Suprapubic skin (tissue), 4 donors: Measurements from ENCODE around the gene WFIKKN2. TPM values are rescaled to one million over a fixed set of nuclear protein-coding genes. Genes with fewer than 3 reads are reported as not detected.
"Not testable (repeated sequence)": the region's sequence is repeated elsewhere in the genome, so short reads cannot be mapped to it uniquely, and the experiment has no call there.

Experiments
- DNase-seq, 2 donors: peaks; one replicate each; pipeline ENCODE4 v3.0.0-alpha.2; 2019; ENCODE audit warnings: low spot score in 2 of 2
- H3K27ac ChIP-seq: fragments of 200-600 bp; sonication (generic); one replicate; pipeline ENCODE4 v1.5.1; 2019
- H3K27me3 ChIP-seq: fragments of 200-600 bp; sonication (generic); one replicate; pipeline ENCODE4 v1.5.1; 2019
- H3K36me3 ChIP-seq: fragments of 200-600 bp; sonication (generic); one replicate; pipeline ENCODE4 v1.5.1; 2019
- H3K4me1 ChIP-seq: fragments of 200-600 bp; sonication (generic); one replicate; pipeline ENCODE4 v1.5.1; 2019
- H3K4me3 ChIP-seq: fragments of 200-600 bp; sonication (generic); one replicate; pipeline ENCODE4 v1.5.1; 2019; ENCODE audit warnings: mild to moderate bottlenecking
- H3K9me3 ChIP-seq: fragments of 200-600 bp; sonication (generic); one replicate; pipeline ENCODE4 v1.5.1; 2019
- EP300 ChIP-seq: sonication (generic); formaldehyde crosslinking; IDR thresholded peaks from one replicate; pipeline ENCODE4 v1.6.1; 2017; ENCODE audit warnings: antibody characterized with exemption
- POLR2A ChIP-seq, 2 donors: fragments of 450-650 bp; IDR thresholded peaks; one replicate each; pipeline ENCODE4 v1.6.1; 2017; ENCODE audit warnings: antibody characterized with exemption in 2 of 2, mild to moderate bottlenecking in 2 of 2, moderate library complexity in 2 of 2
- POLR2AphosphoS5 ChIP-seq, 3 donors: sonication (generic); formaldehyde crosslinking; IDR thresholded peaks; one replicate each; pipeline ENCODE4 v1.6.1; 2017; ENCODE audit warnings: antibody characterized with exemption in 3 of 3
- WGBS: methylation state at CpG from one replicate; pipeline ENCODE4 v1.1.5; 2018; 5-methylcytosine and 5-hydroxymethylcytosine counted together
- total RNA-seq, 4 donors: library from RNA; depleted of rRNA; stranded (reverse); fragments of >200 nt; gene quantifications; one replicate each; pipeline ENCODE4 v1.1.0, GENCODE V29; 2016
- TF ChIP-seq, protein P1 (sequence below), 2 donors: fragments of 200-600 bp in 1 of 2; fragments of 450-650 bp in 1 of 2; sonication (generic) in 1 of 2; IDR thresholded peaks; one replicate each; pipeline ENCODE4 v1.5.1; 2016 to 2019; ENCODE audit warnings: antibody characterized with exemption in 2 of 2, mild to moderate bottlenecking in 1 of 2, moderate library complexity in 1 of 2

WFIKKN2 gene
- total RNA-seq, 4 donors from 2014 or later = 0.36 to 0.93 (median 0.65) TPM

DNA sequence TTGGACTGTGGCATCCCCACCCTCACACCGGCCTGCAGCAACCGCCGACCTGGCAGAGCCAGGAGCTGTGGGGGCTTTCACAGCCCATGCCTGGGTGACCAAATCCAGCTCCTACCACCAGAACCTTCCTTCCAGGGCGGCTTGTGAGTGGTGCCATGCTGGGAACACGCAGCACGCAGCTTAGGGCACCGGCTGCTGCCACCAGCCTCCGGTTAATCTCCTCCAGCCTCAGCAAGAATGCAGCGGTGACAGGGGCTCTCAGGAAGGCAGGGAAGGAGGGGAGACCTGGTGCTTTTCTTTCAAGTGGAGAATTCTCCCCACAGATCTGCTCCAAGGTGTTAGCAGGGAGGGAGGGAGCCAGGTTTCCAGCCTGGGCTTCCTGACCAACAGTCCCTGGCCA lies 35.8 kb upstream of the WFIKKN2 start:
- Histone ChIP-seq H3K4me1 (peaks cover 52% of the 10 kb centered on the region), H3K9me3 (no peaks in the 10 kb centered on the region), H3K4me3 (no peak overlapping the region), H3K36me3 (no peaks in the 10 kb centered on the region), H3K27ac (peak overlapping the region; percentile 87), H3K27me3 (no peaks in the 10 kb centered on the region)
- 79% methylated on average over 8 of the region's 9 CpGs for WGBS
- TF ChIP-seq POLR2AphosphoS5 (IDR thresholded peaks at IDR 0.05) (no peak), POLR2A (IDR thresholded peaks at IDR 0.05) (no peak), EP300 (no peak)
- TF ChIP-seq, protein P1, sequence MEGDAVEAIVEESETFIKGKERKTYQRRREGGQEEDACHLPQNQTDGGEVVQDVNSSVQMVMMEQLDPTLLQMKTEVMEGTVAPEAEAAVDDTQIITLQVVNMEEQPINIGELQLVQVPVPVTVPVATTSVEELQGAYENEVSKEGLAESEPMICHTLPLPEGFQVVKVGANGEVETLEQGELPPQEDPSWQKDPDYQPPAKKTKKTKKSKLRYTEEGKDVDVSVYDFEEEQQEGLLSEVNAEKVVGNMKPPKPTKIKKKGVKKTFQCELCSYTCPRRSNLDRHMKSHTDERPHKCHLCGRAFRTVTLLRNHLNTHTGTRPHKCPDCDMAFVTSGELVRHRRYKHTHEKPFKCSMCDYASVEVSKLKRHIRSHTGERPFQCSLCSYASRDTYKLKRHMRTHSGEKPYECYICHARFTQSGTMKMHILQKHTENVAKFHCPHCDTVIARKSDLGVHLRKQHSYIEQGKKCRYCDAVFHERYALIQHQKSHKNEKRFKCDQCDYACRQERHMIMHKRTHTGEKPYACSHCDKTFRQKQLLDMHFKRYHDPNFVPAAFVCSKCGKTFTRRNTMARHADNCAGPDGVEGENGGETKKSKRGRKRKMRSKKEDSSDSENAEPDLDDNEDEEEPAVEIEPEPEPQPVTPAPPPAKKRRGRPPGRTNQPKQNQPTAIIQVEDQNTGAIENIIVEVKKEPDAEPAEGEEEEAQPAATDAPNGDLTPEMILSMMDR (IDR thresholded peaks at IDR 0.05) = no peak
- DNase-seq = no peak

DNA sequence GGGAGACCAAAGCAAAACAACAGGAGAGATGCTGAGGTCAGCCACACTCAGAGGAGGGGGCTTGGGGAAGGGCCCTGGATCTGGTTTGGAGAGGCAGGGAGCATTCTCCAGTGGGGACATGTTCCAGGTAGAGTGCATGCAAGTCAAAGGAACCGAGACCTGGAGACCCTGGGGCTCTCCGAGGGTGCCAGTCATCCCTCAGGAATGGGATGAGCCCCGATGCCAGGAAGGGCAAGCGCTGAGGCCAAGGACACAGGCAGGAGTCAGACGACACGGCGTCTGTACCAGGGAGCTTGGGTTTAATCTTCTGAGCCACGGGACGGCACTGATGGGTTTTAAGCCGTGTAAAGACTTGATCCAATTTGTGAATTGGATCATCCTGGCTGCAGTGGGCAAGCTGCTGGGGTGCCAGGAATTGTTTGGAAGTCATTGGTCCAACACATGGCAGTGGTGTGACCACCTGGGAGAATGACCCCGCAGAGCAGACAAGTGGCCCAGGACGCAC lies 35.1 kb upstream of the WFIKKN2 start:
- WGBS = 60% methylated on average over 12 of the region's 12 CpGs
- DNase-seq = no peak

DNA sequence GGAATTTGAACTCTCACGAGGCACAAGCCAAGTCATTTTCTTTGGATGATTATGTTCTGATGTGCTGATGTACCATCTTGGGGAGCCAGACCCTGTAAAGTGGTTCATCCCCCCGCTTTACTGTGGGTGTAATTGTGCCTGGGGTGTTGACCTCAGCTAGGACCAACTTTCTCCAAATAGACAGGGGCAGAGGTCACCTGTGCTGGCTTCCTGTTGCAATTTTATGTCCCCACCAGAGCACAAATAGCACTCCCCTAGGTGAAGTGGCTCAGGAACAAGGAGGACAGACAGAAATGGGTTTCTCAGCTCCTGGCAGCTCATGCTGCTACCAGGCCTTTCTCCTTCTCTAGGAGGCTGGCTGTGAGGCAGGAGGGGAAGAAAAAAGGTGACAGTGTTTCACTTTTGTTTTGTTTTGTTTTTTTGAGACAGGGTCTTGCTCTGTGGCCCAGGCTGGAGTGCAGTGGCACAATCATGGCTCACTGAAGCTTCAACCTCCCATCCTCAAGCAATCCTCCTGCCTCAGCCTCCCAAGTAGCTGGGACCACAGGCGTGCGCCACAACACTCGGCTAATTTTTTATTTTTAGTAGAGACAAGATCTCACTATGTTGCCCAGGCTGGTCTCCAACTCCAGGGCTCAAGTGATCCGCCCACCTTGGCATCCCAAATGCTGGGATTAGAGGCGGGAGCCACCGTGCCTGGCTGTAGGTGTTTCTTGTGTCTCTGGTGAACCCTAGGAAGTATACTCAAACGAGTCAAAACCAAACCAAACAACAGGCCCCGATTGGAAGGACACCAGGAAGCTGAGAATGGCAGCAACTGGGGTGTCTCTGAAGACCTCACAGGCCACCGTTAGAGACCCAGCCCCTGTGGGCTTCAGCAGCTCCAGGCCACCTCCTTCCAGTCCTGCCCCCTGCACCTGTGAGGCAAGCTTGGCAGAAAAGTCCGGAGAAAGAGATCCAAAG lies 32.5 kb upstream of the WFIKKN2 start:
- DNase-seq = no peak
- Histone ChIP-seq H3K9me3 (no peaks in the 10 kb centered on the region), H3K27ac (no peak overlapping the region), H3K4me3 (no peak overlapping the region), H3K4me1 (peaks cover 38% of the 10 kb centered on the region), H3K27me3 (no peaks in the 10 kb centered on the region), H3K36me3 (no peaks in the 10 kb centered on the region)
- TF ChIP-seq POLR2AphosphoS5 (IDR thresholded peaks at IDR 0.05) (no peak), EP300 (no peak), POLR2A (IDR thresholded peaks at IDR 0.05) (no peak)
- 58% methylated on average over 12 of the region's 12 CpGs for WGBS

More for the DNA sequence above, 35.1 kb upstream of the WFIKKN2 start:
- no peaks in the 10 kb centered on the region for H3K27me3 ChIP-seq
- H3K9me3 ChIP-seq = no peaks in the 10 kb centered on the region
- peak overlapping the region; percentile 87 for H3K27ac ChIP-seq
- no peak overlapping the region for H3K4me3 ChIP-seq
- H3K36me3 ChIP-seq = no peaks in the 10 kb centered on the region
- no peak for TF ChIP-seq POLR2A (IDR thresholded peaks at IDR 0.05)
- TF ChIP-seq, protein P1 (IDR thresholded peaks at IDR 0.05) = no peak
- TF ChIP-seq POLR2AphosphoS5 (IDR thresholded peaks at IDR 0.05) = no peak
- no peak for TF ChIP-seq EP300
- peaks cover 52% of the 10 kb centered on the region for H3K4me1 ChIP-seq

DNA sequence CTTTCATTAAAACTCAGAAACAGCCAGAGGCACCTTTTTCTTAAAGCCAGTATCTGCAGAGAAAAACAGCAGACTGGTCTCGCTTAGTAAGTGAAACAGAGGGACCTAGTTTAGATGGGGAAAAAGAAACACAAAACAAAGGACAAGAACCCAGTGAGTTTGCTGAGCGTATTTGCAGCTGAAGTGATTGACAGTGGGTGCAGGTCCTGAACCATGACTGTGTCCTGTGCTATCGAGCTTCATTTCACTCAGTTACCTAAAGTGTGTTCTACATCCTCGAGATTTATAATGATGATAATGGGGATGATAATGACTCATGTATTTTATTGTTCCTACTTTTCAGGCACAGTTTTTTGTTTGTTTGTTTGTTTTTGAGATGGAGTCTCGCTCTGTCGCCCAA lies 31.7 kb upstream of the WFIKKN2 start:
- Histone ChIP-seq H3K9me3 (no peaks in the 10 kb centered on the region), H3K27me3 (no peaks in the 10 kb centered on the region), H3K4me3 (no peak overlapping the region), H3K27ac (no peak overlapping the region), H3K36me3 (no peaks in the 10 kb centered on the region), H3K4me1 (peaks cover 30% of the 10 kb centered on the region)
- DNase-seq = no peak
- 67% methylated on average over 6 of the region's 6 CpGs for WGBS
- TF ChIP-seq EP300 (no peak), POLR2A (IDR thresholded peaks at IDR 0.05) (no peak), POLR2AphosphoS5 (IDR thresholded peaks at IDR 0.05) (no peak)
- TF ChIP-seq, protein P1 (IDR thresholded peaks at IDR 0.05) = no peak

DNA sequence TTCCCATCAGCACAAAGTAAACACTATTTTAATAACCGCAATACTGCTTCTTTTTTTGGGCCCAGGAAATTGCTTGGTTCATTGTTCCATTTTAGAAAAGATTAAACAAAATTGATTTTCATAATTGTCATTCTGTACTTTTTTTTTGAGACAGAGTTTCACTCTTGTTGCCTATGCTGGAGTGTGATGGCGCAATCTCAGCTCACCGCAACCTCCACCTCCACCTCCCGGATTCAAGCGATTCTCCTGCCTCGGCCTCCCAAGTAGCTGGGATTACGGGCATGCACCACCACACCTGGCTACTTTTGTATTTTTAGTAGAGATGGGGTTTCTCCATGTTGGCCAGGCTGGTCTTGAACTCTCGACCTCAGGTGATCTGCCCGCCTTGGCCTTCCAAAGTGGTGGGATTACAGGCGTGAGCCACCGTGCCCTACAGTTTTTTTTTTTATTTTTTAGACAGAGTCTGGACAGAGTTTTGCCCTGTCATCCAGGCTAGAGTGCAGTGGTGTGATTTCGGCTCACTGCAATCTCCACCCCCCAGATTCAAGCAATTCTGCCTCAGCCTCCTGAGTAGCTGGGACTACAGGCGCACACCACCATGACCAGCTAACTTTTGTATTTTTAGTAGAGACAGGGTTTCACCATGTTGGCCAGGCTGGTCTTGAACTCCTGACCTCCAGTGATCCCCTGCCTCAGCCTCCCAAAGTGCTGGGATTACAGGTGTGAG lies 30.5 kb upstream of the WFIKKN2 start:
- not testable (repeated sequence) for DNase-seq, H3K36me3 ChIP-seq, H3K27ac ChIP-seq, H3K4me3 ChIP-seq, H3K27me3 ChIP-seq, H3K9me3 ChIP-seq
- 95% methylated on average over 13 of the region's 13 CpGs for WGBS
- peaks cover 20% of the 10 kb centered on the region for H3K4me1 ChIP-seq

DNA sequence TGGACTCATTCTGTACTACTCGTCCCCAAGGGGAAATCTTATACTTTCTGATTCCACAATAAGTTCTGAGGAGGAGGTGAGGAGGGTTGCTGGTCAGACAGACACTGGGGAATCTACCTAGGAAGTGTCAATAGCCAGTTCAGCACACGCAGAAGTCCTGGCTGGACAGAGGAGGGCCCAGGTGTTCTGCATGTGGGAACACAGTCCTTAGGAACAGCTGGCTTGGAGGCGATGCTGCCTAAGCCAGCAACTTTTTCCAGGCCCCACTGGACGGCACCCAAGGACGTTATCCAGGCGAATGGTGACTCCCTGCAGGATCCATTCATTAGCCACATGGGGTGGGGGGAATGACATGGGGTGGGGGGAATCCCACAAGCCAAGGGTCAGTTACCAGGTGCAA lies 29.9 kb upstream of the WFIKKN2 start:
- no peak for DNase-seq
- Histone ChIP-seq H3K4me1 (peaks cover 14% of the 10 kb centered on the region), H3K36me3 (no peaks in the 10 kb centered on the region), H3K27me3 (no peaks in the 10 kb centered on the region), H3K9me3 (no peaks in the 10 kb centered on the region), H3K4me3 (no peak overlapping the region), H3K27ac (no peak overlapping the region)
- TF ChIP-seq, protein P1 (IDR thresholded peaks at IDR 0.05) = no peak
- no peak for TF ChIP-seq POLR2A (IDR thresholded peaks at IDR 0.05)
- TF ChIP-seq POLR2AphosphoS5 (IDR thresholded peaks at IDR 0.05) = no peak
- TF ChIP-seq EP300 = no peak
- 51% methylated on average over 3 of the region's 6 CpGs for WGBS
